ENCODE measurements around the gene RTN4RL1.

GRCh38 chr17:1909985-1910384, 115.1 kb downstream of the RTN4RL1 start:
- TF ChIP-seq CTCF (conservative IDR thresholded peaks at IDR 0.05; ENCODE audit: low read length) (no peak), EZH2phosphoT487 (IDR thresholded peaks at IDR 0.05; ENCODE audit: borderline replicate concordance, low read depth, low read length) (no peak)
